Stimulated activated CD4-positive, alpha-beta T cell treated with anti-CD3 and anti-CD28 coated beads, Interleukin-4, amount 100 ng/mL, for 4 hours (primary cell): ENCODE data around the gene FAM227A.
"Not testable (repeated sequence)": the region's sequence is repeated elsewhere in the genome, so short reads cannot be mapped to it uniquely, and the experiment has no call there.

Source experiments
- DNase-seq, 2 experiments: peaks; one replicate each; pipeline ENCODE4 v3.0.0-alpha.2; 2020

Gene FAM227A

GRCh38 chr22:38610234-38610633 lies 46.0 kb downstream of the FAM227A start:
- DNase-seq = no peak

GRCh38 chr22:38608992-38609750 lies 47.0 kb downstream of the FAM227A start:
- DNase-seq = no peak

GRCh38 chr22:38607680-38608079 lies 48.5 kb downstream of the FAM227A start:
- no peak for DNase-seq

GRCh38 chr22:38602166-38602565 lies 54.0 kb downstream of the FAM227A start:
- DNase-seq = no peak

GRCh38 chr22:38601221-38601764 lies 54.9 kb downstream of the FAM227A start:
- no peak for DNase-seq

- no peak for DNase-seq
These were observed 56.7 kb downstream of the FAM227A start for GRCh38 chr22:38599466-38599865.

- DNase-seq = not testable (repeated sequence)
These were observed 73.3 kb downstream of the FAM227A start for GRCh38 chr22:38582923-38583322.

- no peak for DNase-seq
These were observed 77.7 kb downstream of the FAM227A start for GRCh38 chr22:38578505-38578904.

GRCh38 chr22:38572065-38572464 lies 84.1 kb downstream of the FAM227A start:
- peak in 1 of 2 experiments; percentile 2 for DNase-seq

- peak; percentile 26 to 36 for DNase-seq
These were observed 85.3 kb downstream of the FAM227A start for GRCh38 chr22:38570779-38571364.

GRCh38 chr22:38569972-38570778 lies 86.0 kb downstream of the FAM227A start, which contains the start of gene DMC1:
Gene DMC1, minus strand, starts transcription at chr22:38570183. Its CDS starts 1,927 bp downstream, at chr22:38568256.
- peak; percentile 94 to 99 for DNase-seq

- DNase-seq = peak in 1 of 2 experiments; percentile 0
These were observed 86.8 kb downstream of the FAM227A start for GRCh38 chr22:38569181-38569971.

- DNase-seq = no peak
These were observed 88.5 kb downstream of the FAM227A start for GRCh38 chr22:38567531-38568285.

GRCh38 chr22:38566726-38567504 lies 89.3 kb downstream of the FAM227A start:
- no peak for DNase-seq

- DNase-seq = no peak
These were observed 90.8 kb downstream of the FAM227A start for GRCh38 chr22:38565441-38565840.

- DNase-seq = no peak
These were observed 91.5 kb downstream of the FAM227A start for GRCh38 chr22:38564669-38565068.

GRCh38 chr22:38554281-38554680 lies 101.9 kb downstream of the FAM227A start:
- DNase-seq = no peak

- DNase-seq = no peak
These were observed 106.9 kb downstream of the FAM227A start for GRCh38 chr22:38549101-38549894.

GRCh38 chr22:38540701-38541100 lies 115.5 kb downstream of the FAM227A start:
- DNase-seq = no peak
